BLaER1 treated with 17β-estradiol and CSF1 and Interleukin-3, amounts not matched to agents 10 nM and 100 nM (cell line): Measurements from ENCODE around the gene RECQL5.
"Not testable (repeated sequence)": the region's sequence is repeated elsewhere in the genome, so short reads cannot be mapped to it uniquely, and the experiment has no call there.

Experiments used
- H3K27ac ChIP-seq, 11 experiments: shearing (Covaris generic); formaldehyde crosslinking; 2 replicates each; pipeline ENCODE4 v1.8.1; 2022
- H3K27me3 ChIP-seq, 11 experiments: shearing (Covaris generic); formaldehyde crosslinking; 2 replicates each; pipeline ENCODE4 v1.8.1; 2022
- H3K36me3 ChIP-seq, 11 experiments: shearing (Covaris generic); formaldehyde crosslinking; 2 replicates each; pipeline ENCODE4 v1.8.1; 2022
- H3K4me1 ChIP-seq, 10 experiments: shearing (Covaris generic); formaldehyde crosslinking; 2 replicates each; pipeline ENCODE4 v1.8.1; 2022
- H3K4me2 ChIP-seq, 11 experiments: shearing (Covaris generic); formaldehyde crosslinking; 2 replicates each; pipeline ENCODE4 v1.8.1; 2022
- H3K4me3 ChIP-seq, 10 experiments: shearing (Covaris generic); formaldehyde crosslinking; 2 replicates each; pipeline ENCODE4 v1.8.1; 2022
- H3K9ac ChIP-seq, 11 experiments: shearing (Covaris generic); formaldehyde crosslinking; 2 replicates each; pipeline ENCODE4 v1.8.1; 2022
- H3K9me3 ChIP-seq, 11 experiments: shearing (Covaris generic); formaldehyde crosslinking; replicated peaks in 1 of 11; 2 replicates each; pipeline ENCODE4 v1.8.1; 2022
- H4K20me1 ChIP-seq, 11 experiments: shearing (Covaris generic); formaldehyde crosslinking; 2 replicates each; pipeline ENCODE4 v1.8.1; 2022
- Cebpa-rat ChIP-seq, 11 experiments: shearing (Covaris generic); IDR thresholded peaks; 2 replicates each; pipeline ENCODE4 v1.8.1; 2022

RECQL5 gene

DNA sequence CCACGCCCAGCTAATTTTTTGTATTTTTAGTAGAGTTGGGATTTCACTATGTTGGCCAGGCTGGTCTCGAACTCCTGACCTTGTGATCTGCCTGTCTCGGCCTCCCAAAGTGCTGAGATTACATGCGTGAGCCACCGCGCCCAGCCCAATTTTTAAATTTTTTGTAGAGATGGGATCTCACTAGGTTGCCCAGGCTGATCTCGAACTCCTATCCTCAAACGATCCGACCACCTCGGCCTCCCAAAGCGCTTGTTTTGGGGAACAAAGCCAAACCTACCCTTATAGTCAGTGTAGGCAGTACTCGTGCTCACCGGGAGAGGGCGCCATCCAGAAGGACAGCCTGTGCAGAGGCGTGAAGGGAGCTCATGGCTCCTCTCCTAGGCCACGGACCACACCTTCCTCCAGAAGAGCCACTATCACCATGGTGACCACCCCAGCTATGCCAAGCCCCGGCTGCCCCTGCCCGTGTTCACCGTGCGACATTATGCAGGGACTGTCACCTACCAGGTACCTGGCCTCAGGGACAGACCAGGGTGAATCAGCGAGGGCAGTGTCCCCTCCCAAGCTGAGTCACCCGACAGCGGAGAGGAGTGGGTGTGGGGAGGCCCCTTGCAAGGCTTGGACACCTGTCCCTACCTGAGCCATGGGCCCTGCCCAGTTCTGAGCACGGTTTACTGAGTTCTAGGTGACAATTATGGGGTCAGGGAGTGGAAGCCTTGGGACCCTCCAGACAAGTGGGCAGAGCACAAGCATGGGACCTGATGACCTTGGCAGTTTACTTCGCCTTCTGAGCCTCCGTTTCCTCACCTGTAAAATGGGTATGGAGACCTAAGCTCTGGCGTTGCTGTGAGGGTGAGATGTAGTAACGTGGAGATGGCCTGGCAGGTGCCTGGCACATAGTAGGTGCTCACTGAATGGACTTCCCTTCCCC, 65.6 kb downstream of the RECQL5 start:
- Histone ChIP-seq H3K4me1 (peaks cover 0 to 27% (median 5%) of the 10 kb centered on the region in 10 experiments; a peak in 9 of 20 replicates), H3K36me3 (peaks cover 4 to 44% (median 15%) of the 10 kb centered on the region in 11 experiments; a peak in 16 of 22 replicates), H3K9me3 (no peaks in the 10 kb centered on the region), H4K20me1 (peaks cover 0 to 49% (median 22%) of the 10 kb centered on the region in 11 experiments; a peak in 17 of 22 replicates), H3K27ac (no peak overlapping the region), H3K27me3 (no peaks in the 10 kb centered on the region), H3K9ac (no peak overlapping the region), H3K4me3 (no peak overlapping the region), H3K4me2 (no peak overlapping the region)
- TF ChIP-seq Cebpa-rat (IDR thresholded peaks at IDR 0.05): no peak

DNA sequence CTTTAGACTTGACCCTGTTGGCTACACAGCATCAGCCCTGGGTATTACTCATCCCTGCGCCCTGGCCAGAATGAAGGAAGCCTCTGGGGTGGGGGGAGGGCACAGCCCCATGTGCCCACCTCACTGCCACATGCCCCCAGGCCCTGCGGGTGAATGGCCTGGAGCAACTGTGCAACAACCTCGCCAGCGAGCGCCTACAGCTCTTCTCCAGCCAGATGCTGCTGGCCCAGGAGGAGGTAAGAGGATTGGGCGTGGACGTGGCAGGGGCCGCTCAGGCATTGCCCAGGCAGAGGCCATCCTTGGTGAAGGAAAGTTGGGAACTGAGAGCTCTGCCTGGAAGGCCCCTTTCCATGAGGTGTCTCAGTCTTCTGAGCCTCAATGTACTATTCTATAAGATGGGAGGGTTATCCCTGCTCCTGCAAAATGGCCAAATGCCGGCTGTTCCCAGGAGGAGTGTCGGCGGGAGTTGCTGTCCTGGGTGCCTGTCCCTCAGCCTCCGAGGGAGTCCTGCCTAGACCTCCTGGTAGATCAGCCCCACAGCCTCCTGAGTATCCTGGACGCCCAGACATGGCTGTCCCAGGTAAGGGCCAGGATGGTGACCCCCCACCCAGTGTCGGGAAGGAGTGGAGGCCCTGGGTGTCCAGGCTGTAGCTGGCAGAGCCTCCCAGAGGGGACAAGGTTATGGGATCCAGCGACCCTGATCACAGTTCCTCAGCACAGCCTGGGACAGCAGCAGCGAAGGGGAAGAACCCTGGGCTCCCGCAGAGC, 70.5 kb downstream of the RECQL5 start:
- Histone ChIP-seq H3K4me1 (peaks cover 0 to 16% (median 2%) of the 10 kb centered on the region in 10 experiments; a peak in 7 of 20 replicates), H3K27ac (no peak overlapping the region), H3K9me3 (no peaks in the 10 kb centered on the region), H3K4me3 (no peak overlapping the region), H3K9ac (no peak overlapping the region), H3K4me2 (no peak overlapping the region), H4K20me1 (peaks cover 0 to 69% (median 55%) of the 10 kb centered on the region in 11 experiments; a peak in 21 of 22 replicates), H3K27me3 (no peaks in the 10 kb centered on the region), H3K36me3 (peaks cover 7 to 60% (median 29%) of the 10 kb centered on the region in 11 experiments)
- no peak for TF ChIP-seq Cebpa-rat (IDR thresholded peaks at IDR 0.05)

DNA sequence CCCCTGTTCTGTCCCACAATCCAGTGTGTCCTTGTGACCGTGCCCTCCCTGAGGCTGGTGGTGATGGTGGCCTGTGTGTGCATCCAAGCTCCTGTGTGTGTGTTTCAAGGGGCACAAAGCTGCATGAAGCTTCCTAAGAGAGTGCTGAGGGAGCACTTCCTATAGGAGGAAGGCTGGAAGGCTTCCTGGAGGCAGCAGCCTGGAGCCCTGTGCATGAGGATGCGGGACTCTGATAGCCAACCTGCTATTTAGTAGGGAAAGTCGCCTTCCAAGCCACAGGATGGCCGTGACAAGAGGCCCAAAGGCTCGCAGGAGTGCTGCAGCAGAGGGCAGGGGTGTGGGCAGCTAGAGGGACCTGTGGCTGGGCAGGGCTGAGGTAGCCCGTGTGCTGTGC, 71.0 kb downstream of the RECQL5 start:
- Histone ChIP-seq H3K27me3 (no peaks in the 10 kb centered on the region), H3K4me1 (peaks cover 3 to 19% (median 7%) of the 10 kb centered on the region in 10 experiments; a peak in 19 of 20 replicates), H4K20me1 (peaks cover 3 to 69% (median 58%) of the 10 kb centered on the region in 11 experiments; a peak in 21 of 22 replicates), H3K4me2 (no peak overlapping the region), H3K36me3 (peaks cover 11 to 63% (median 31%) of the 10 kb centered on the region in 11 experiments; a peak in 21 of 22 replicates), H3K9me3 (no peaks in the 10 kb centered on the region), H3K9ac (peak overlapping the region in 3 of 11 experiments; percentile 19 to 43 (median 20); a peak in 2 of 22 replicates), H3K4me3 (no peak overlapping the region), H3K27ac (0 out of 22 replicates have a peak overlapping the region, but pooled peaks of 1 of the 11 experiments have one; percentile 15)
- TF ChIP-seq Cebpa-rat (IDR thresholded peaks at IDR 0.05): no peak

DNA sequence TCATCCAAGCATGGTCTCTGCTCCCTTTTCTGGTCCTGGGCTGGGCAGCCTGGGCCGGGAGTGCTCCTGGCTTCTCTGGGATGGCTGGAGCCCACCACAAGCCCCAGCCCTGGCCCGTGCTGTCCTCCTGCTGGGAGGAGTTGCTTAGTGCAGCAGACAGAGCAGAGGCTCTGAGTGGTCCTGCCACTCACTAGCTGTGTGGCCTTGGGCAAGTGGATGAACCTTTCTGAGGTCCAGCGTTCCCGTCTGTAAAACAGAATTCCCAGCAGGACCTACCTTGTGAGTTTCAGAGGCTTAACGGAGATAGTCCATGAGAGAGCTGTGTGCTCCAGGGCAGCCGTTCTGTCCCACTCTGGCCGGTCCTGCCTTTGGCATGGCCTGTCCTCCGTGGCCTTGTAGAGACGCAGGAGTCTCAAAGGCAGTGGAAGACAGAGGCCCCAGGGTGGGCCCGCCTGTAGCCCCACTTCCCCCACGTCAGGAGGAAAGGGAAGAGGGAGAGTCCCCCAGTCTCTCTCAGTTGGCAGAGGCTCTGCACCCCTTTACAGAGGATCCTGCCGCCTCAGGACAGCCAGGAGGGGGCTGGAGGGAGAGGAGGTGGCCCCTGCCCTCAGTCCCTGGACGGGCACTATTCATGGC, 71.6 kb downstream of the RECQL5 start:
- peaks cover 11 to 68% (median 36%) of the 10 kb centered on the region in 11 experiments; a peak in 21 of 22 replicates for H3K36me3 ChIP-seq
- H4K20me1 ChIP-seq: peaks cover 8 to 73% (median 63%) of the 10 kb centered on the region in 11 experiments; a peak in 21 of 22 replicates

DNA sequence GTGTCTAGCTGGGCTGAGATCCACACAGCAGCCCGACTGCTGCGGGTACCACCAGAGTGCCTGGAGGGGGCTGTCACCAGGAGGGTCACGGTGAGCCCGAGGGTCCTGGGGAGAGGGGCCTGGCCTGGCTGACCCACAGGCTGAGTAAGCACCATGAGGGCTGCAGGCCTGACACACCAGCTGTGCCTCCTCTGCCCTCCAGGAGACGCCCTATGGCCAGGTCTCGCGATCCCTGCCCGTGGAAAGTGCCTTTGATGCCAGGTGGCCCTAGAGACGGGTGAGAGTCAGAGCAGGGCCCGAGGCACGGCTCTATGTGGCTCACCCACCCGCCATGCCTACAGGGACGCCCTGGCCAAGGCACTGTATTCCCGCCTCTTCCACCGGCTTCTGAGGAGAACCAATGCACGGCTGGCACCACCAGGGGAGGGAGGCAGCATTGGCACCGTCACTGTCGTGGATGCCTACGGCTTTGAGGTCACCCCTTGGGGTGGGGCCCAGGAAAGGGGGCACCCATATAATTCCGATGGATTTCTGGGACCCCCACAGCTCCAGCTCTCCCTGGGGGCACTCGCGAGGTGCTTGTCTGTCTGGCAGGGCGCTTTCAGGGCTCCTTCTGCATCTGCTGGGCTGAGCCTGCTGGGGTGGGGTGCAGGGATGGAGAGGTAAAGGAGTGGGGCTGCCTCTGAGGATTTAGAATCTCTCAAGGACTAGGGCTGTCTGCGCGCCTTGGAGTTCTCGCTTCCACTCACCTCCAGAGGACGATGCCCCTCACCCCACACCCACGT, 72.3 kb downstream of the RECQL5 start:
- Histone ChIP-seq H3K9ac (peak overlapping the region in 3 of 11 experiments; percentile 16 to 27 (median 18); a peak in 1 of 22 replicates), H3K27me3 (no peaks in the 10 kb centered on the region), H3K4me3 (no peak overlapping the region), H3K36me3 (peaks cover 11 to 75% (median 43%) of the 10 kb centered on the region in 11 experiments; a peak in 21 of 22 replicates), H3K4me2 (no peak overlapping the region), H3K4me1 (peaks cover 15 to 32% (median 20%) of the 10 kb centered on the region in 10 experiments), H4K20me1 (peaks cover 8 to 80% (median 71%) of the 10 kb centered on the region in 11 experiments; a peak in 21 of 22 replicates), H3K9me3 (no peaks in the 10 kb centered on the region), H3K27ac (peak overlapping the region in 1 of 11 experiments; percentile 15; a peak in 2 of 22 replicates)
- no peak for TF ChIP-seq Cebpa-rat (IDR thresholded peaks at IDR 0.05)

More for the DNA sequence above, 71.6 kb downstream of the RECQL5 start:
- no peak overlapping the region for H3K4me2 ChIP-seq
- peaks cover 8 to 25% (median 12%) of the 10 kb centered on the region in 10 experiments for H3K4me1 ChIP-seq
- TF ChIP-seq Cebpa-rat (IDR thresholded peaks at IDR 0.05): no peak
- H3K27me3 ChIP-seq: no peaks in the 10 kb centered on the region
- no peak overlapping the region for H3K4me3 ChIP-seq
- no peaks in the 10 kb centered on the region for H3K9me3 ChIP-seq
- peak overlapping the region in 1 of 11 experiments; percentile 15; a peak in 1 of 22 replicates for H3K27ac ChIP-seq
- H3K9ac ChIP-seq: peak overlapping the region in 4 of 11 experiments; percentile 1 to 43 (median 20); a peak in 4 of 22 replicates

DNA sequence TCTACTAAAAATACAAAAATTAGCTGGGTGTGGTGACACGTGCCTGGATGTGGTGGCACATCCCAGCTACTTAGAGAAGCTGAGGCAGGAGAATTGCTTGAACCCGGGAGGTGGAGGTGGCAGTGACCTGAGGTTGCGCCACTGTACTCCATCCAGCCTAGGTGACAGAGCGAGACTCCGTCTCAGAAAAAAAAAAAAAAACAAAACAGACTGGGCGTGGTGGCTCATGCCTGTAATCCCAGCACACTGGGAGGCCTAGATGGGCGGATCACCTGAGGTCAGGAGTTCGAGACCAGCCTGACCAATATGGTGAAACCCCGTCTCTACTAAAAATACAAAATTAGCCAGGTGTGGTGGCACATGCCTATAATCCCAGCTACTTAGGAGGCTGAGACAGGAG, 73.5 kb downstream of the RECQL5 start:
- not testable (repeated sequence) for H3K9ac ChIP-seq, H3K9me3 ChIP-seq, H3K4me2 ChIP-seq, H3K27me3 ChIP-seq, H3K4me3 ChIP-seq, H3K27ac ChIP-seq
- Histone ChIP-seq H4K20me1 (peaks cover 8 to 84% (median 71%) of the 10 kb centered on the region in 11 experiments; a peak in 21 of 22 replicates), H3K4me1 (peaks cover 17 to 34% (median 22%) of the 10 kb centered on the region in 10 experiments), H3K36me3 (peaks cover 11 to 75% (median 43%) of the 10 kb centered on the region in 11 experiments; a peak in 21 of 22 replicates)

DNA sequence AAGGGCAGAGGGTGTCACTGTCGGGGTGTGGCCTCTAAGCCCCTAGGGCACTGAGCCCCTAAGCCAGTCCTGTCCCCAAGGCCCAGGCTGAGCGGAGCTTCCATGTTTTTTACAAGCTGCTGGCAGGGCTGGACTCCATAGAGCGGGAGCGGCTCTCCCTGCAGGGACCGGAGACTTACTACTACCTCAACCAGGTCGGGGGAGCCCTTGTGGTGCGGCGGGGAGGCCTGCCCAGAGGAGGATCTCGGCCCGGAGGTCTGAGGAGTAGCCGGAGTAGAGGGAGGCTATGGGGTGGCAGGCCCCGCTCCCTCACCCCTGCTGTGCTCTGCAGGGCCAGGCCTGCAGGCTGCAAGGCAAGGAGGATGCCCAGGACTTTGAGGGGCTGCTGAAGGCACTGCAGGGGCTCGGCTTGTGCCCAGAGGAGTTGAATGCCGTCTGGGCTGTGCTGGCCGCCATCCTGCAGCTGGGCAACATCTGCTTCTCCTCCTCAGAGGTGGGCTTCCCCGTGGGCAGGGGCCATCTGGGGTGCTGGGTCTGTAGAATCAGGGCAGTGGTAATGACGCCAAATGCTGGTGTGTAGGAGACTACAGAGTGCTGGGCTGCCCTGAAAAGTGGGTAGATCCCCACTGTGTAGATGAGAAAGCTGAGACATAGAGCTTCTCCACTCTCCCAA, 74.5 kb downstream of the RECQL5 start:
- TF ChIP-seq Cebpa-rat (IDR thresholded peaks at IDR 0.05): no peak
- H3K9ac ChIP-seq: peak overlapping the region in 3 of 11 experiments; percentile 5 to 38 (median 18); a peak in 3 of 22 replicates
- no peaks in the 10 kb centered on the region for H3K27me3 ChIP-seq
- H3K4me3 ChIP-seq: no peak overlapping the region
- no peaks in the 10 kb centered on the region for H3K9me3 ChIP-seq
- no peak overlapping the region for H3K4me2 ChIP-seq
- H3K36me3 ChIP-seq: peaks cover 11 to 74% (median 43%) of the 10 kb centered on the region in 11 experiments; a peak in 21 of 22 replicates
- peaks cover 20 to 39% (median 27%) of the 10 kb centered on the region in 10 experiments for H3K4me1 ChIP-seq
- peaks cover 8 to 82% (median 71%) of the 10 kb centered on the region in 11 experiments; a peak in 21 of 22 replicates for H4K20me1 ChIP-seq
- no peak overlapping the region; a peak in 2 of 22 replicates for H3K27ac ChIP-seq
